ENCODE results near the gene EEIG2.

DNA sequence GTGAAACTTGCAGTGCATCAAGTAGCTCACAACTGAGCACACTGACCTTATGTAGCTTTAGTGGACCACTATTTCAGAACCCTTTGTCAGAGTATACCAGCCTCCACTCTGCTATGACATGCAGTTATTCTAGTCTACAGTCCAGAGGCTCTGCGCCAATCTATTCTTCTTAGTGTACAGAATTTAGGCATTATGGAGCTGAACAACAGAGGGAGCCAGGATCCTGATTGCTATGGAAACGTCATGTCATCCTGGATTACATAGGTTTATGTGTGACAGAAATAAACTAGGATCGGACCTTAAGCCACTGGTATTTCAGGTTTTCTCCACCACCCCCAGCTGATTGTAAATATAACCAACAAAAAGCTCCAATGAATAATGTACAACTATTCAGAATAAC is 48.1 kb upstream of the EEIG2 start:
- TF ChIP-seq POLR2AphosphoS5 (IDR thresholded peaks at IDR 0.05) (no peak), CTCF (IDR thresholded peaks at IDR 0.05) (no peak), POLR2A (IDR thresholded peaks at IDR 0.05) (no peak), EP300 (IDR thresholded peaks at IDR 0.05) (no peak)
